ENCODE results near the gene NLRP1.

NLRP1 gene

DNA sequence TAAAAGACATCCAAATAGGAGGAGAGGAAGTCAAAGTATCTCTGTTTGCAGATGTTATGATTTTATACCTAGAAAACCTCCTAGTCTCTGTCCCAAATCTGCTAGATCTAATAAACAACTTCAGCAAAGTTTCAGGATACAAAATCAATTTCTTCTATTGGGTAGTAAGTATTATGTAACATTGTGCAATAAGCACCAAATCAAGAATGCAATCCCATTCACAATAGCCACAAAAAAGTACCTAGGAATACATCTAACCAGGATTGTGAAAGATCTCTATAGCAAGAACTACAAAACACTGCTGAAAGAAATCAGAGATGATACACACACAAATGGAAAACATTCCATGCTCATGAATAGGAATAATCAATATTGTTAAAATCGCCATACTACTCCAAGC lies 13.0 kb downstream of the NLRP1 start:
- TF ChIP-seq, protein P1, sequence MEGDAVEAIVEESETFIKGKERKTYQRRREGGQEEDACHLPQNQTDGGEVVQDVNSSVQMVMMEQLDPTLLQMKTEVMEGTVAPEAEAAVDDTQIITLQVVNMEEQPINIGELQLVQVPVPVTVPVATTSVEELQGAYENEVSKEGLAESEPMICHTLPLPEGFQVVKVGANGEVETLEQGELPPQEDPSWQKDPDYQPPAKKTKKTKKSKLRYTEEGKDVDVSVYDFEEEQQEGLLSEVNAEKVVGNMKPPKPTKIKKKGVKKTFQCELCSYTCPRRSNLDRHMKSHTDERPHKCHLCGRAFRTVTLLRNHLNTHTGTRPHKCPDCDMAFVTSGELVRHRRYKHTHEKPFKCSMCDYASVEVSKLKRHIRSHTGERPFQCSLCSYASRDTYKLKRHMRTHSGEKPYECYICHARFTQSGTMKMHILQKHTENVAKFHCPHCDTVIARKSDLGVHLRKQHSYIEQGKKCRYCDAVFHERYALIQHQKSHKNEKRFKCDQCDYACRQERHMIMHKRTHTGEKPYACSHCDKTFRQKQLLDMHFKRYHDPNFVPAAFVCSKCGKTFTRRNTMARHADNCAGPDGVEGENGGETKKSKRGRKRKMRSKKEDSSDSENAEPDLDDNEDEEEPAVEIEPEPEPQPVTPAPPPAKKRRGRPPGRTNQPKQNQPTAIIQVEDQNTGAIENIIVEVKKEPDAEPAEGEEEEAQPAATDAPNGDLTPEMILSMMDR (IDR thresholded peaks at IDR 0.05; ENCODE audit: low read depth, low read length, missing control alignments): no peak
- no peak for DNase-seq (ENCODE audit: low read depth)
- no peak overlapping the region for H3K4me3 ChIP-seq (ENCODE audit: low read depth, low read length)
- in situ Hi-C loops (cut with HindIII; ENCODE audit: low sequenced_read_pairs): no loop called here

GRCh38 chr17:5565808-5566207 lies 18.5 kb downstream of the NLRP1 start:
- DNase-seq (ENCODE audit: low read depth): no peak
- TF ChIP-seq, protein P1 (IDR thresholded peaks at IDR 0.05; ENCODE audit: low read depth, low read length, missing control alignments): no peak
- in situ Hi-C loops (cut with HindIII; ENCODE audit: low sequenced_read_pairs): no loop called here
- no peak overlapping the region for H3K4me3 ChIP-seq (ENCODE audit: low read depth, low read length)

GRCh38 chr17:5563456-5563855 lies 20.9 kb downstream of the NLRP1 start:
- in situ Hi-C loops (cut with HindIII; ENCODE audit: low sequenced_read_pairs): no loop called here
- DNase-seq (ENCODE audit: low read depth): no peak
- H3K4me3 ChIP-seq (ENCODE audit: low read depth, low read length): no peak overlapping the region
- TF ChIP-seq, protein P1 (IDR thresholded peaks at IDR 0.05; ENCODE audit: low read depth, low read length, missing control alignments): no peak

GRCh38 chr17:5562661-5563360 lies 21.5 kb downstream of the NLRP1 start:
- TF ChIP-seq, protein P1 (IDR thresholded peaks at IDR 0.05; ENCODE audit: low read depth, low read length, missing control alignments): no peak
- no peak overlapping the region for H3K4me3 ChIP-seq (ENCODE audit: low read depth, low read length)
- no peak for DNase-seq (ENCODE audit: low read depth)
- in situ Hi-C loops (cut with HindIII; ENCODE audit: low sequenced_read_pairs): no loop called here

DNA sequence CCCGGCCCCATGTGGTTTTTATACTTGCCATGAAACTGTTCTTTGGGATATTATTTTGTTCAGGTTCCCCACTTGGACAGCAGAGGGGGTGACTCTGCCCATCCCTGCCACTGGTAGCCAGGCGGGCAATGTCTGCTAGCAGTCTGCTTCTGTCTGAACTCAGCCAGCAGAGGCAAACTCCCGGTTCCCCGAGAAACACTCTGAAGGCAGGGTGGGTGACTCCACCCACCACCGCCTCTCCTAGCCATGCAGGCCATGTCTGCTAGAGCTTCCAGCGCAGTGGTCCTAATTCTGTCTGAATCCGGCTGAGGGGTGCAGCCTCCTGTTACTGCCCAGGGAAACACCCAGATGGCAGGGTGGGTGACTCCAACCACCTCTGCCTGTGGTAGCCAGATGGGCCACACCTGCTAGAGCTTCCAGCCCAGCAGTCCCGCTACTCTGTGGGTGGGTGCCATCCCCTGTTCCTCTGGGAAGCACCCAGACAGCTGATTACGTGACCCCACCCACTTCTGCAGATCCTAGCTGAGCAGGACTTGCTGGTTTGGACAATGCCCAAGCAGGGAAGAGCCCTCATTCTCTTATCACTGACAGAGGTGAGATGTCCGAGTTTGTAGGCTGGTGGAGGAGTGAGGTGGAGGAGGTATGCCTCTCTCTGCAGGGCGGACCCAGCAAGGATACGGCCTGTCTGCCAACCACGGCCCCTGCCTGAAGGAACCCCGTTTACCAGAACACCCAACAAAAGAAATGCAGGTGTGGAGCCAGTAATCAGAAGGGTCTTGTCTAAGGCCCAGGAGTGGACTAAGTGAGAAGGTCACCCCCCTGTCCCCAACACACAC lies 22.4 kb downstream of the NLRP1 start:
- TF ChIP-seq, protein P1 (IDR thresholded peaks at IDR 0.05; ENCODE audit: low read depth, low read length, missing control alignments): no peak
- DNase-seq (ENCODE audit: low read depth): no peak
- in situ Hi-C loops (cut with HindIII; ENCODE audit: low sequenced_read_pairs): no loop called here
- no peak overlapping the region for H3K4me3 ChIP-seq (ENCODE audit: low read depth, low read length)

GRCh38 chr17:5560361-5560988 lies 23.8 kb downstream of the NLRP1 start:
- H3K4me3 ChIP-seq (ENCODE audit: low read depth, low read length): no peak overlapping the region
- DNase-seq (ENCODE audit: low read depth): no peak
- TF ChIP-seq, protein P1 (IDR thresholded peaks at IDR 0.05; ENCODE audit: low read depth, low read length, missing control alignments): no peak
- in situ Hi-C loops (cut with HindIII; ENCODE audit: low sequenced_read_pairs): no loop called here
